HG03469 (cell line): ENCODE measurements around the gene FCRL5.
"Not testable (repeated sequence)": the region's sequence is repeated elsewhere in the genome, so short reads cannot be mapped to it uniquely, and the experiment has no call there.

Experiments
- ATAC-seq: cut with Tn5 transposase; IDR thresholded peaks from one replicate; pipeline ENCODE4 v1.9.1; 2021; ENCODE audit warnings: mild to moderate bottlenecking, moderate library complexity, moderate number of reproducible peaks; ENCODE audit not compliant: unreplicated experiment

Gene FCRL5

GRCh38 chr1:157490467-157491165, 61.7 kb downstream of the FCRL5 start:
- no peak for ATAC-seq

GRCh38 chr1:157488156-157488555, 64.2 kb downstream of the FCRL5 start:
- no peak for ATAC-seq

GRCh38 chr1:157487504-157487903, 64.8 kb downstream of the FCRL5 start:
- ATAC-seq, result no peak

- no peak for ATAC-seq
Observed at GRCh38 chr1:157487096-157487495, 65.2 kb downstream of the FCRL5 start.

- ATAC-seq, result not testable (repeated sequence)
Observed at GRCh38 chr1:157486400-157486799, 65.9 kb downstream of the FCRL5 start.

- no peak for ATAC-seq
Observed at GRCh38 chr1:157485793-157486192, 66.5 kb downstream of the FCRL5 start.

GRCh38 chr1:157484573-157484972, 67.7 kb downstream of the FCRL5 start:
- ATAC-seq, result no peak

- ATAC-seq, result no peak
Observed at GRCh38 chr1:157483635-157484034, 68.7 kb downstream of the FCRL5 start.

GRCh38 chr1:157482717-157483116, 69.6 kb downstream of the FCRL5 start:
- ATAC-seq, result no peak

- no peak for ATAC-seq
Observed at GRCh38 chr1:157482174-157482573, 70.1 kb downstream of the FCRL5 start.

GRCh38 chr1:157478030-157478429, 74.3 kb downstream of the FCRL5 start:
- no peak for ATAC-seq

GRCh38 chr1:157477419-157477818, 74.9 kb downstream of the FCRL5 start:
- no peak for ATAC-seq

- ATAC-seq, result no peak
Observed at GRCh38 chr1:157472959-157473358, 79.4 kb downstream of the FCRL5 start.

- ATAC-seq, result no peak
Observed at GRCh38 chr1:157472056-157472701, 80.1 kb downstream of the FCRL5 start.

GRCh38 chr1:157471531-157471930, 80.8 kb downstream of the FCRL5 start:
- ATAC-seq, result no peak

GRCh38 chr1:157469752-157470675, 82.3 kb downstream of the FCRL5 start:
- ATAC-seq, result no peak

GRCh38 chr1:157469300-157469699, 83.0 kb downstream of the FCRL5 start:
- ATAC-seq, result no peak

- ATAC-seq, result no peak
Observed at GRCh38 chr1:157466011-157466410, 86.3 kb downstream of the FCRL5 start.
